Stimulated activated CD4-positive, alpha-beta T cell treated with anti-CD3 and anti-CD28 coated beads, Interleukin-4, amount 100 ng/mL, for 4 hours (primary cell): ENCODE data around the gene BTG3.

Experiments used
- DNase-seq, 2 experiments: peaks; one replicate each; pipeline ENCODE4 v3.0.0-alpha.2; 2020

BTG3 gene

GRCh38 chr21:17583898-17584297, 28.8 kb downstream of the BTG3 start:
- DNase-seq, result no peak

- DNase-seq, result no peak
These were observed 32.4 kb downstream of the BTG3 start for GRCh38 chr21:17580319-17580718.

- no peak for DNase-seq
These were observed 33.8 kb downstream of the BTG3 start for GRCh38 chr21:17578876-17579275.

GRCh38 chr21:17578162-17578561, 34.5 kb downstream of the BTG3 start:
- DNase-seq, result no peak

- DNase-seq, result no peak
These were observed 35.0 kb downstream of the BTG3 start for GRCh38 chr21:17577701-17578100.

- no peak for DNase-seq
These were observed 36.4 kb downstream of the BTG3 start for GRCh38 chr21:17576080-17576835.

- DNase-seq, result no peak
These were observed 37.6 kb downstream of the BTG3 start for GRCh38 chr21:17575076-17575475.

GRCh38 chr21:17572431-17572830, 40.3 kb downstream of the BTG3 start:
- DNase-seq, result no peak

GRCh38 chr21:17570786-17571185, 41.9 kb downstream of the BTG3 start:
- no peak for DNase-seq

- DNase-seq, result no peak
These were observed 52.2 kb downstream of the BTG3 start for GRCh38 chr21:17560377-17561025.

GRCh38 chr21:17554679-17555465, 57.8 kb downstream of the BTG3 start:
- no peak for DNase-seq

GRCh38 chr21:17554120-17554519, 58.6 kb downstream of the BTG3 start:
- DNase-seq, result no peak

GRCh38 chr21:17552410-17552809, 60.3 kb downstream of the BTG3 start:
- DNase-seq, result no peak

GRCh38 chr21:17550671-17551308, 61.9 kb downstream of the BTG3 start:
- DNase-seq, result no peak

- DNase-seq, result no peak
These were observed 64.4 kb downstream of the BTG3 start for GRCh38 chr21:17548262-17548661.

GRCh38 chr21:17545007-17545406, 67.7 kb downstream of the BTG3 start:
- no peak for DNase-seq
